ENCODE measurements around the gene MME.
"Not testable (repeated sequence)": the region's sequence is repeated elsewhere in the genome, so short reads cannot be mapped to it uniquely, and the experiment has no call there.

DNA sequence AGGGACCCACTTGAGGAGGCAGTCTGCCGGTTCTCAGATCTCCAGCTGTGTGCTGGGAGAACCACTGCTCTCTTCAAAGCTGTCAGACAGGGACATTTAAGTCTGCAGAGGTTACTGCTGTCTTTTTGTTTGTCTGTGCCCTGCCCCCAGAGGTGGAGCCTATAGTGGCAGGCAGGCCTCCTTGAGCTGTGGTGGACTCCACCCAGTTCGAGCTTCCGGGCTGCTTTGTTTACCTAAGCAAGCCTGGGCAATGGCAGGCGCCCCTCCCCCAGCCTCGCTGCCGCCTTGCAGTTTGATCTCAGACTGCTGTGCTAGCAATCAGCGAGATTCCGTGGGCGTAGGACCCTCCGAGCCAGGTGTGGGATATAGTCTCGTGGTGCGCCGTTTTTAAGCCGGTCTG is 44.6 kb downstream of the MME start:
- TF ChIP-seq, protein P1, sequence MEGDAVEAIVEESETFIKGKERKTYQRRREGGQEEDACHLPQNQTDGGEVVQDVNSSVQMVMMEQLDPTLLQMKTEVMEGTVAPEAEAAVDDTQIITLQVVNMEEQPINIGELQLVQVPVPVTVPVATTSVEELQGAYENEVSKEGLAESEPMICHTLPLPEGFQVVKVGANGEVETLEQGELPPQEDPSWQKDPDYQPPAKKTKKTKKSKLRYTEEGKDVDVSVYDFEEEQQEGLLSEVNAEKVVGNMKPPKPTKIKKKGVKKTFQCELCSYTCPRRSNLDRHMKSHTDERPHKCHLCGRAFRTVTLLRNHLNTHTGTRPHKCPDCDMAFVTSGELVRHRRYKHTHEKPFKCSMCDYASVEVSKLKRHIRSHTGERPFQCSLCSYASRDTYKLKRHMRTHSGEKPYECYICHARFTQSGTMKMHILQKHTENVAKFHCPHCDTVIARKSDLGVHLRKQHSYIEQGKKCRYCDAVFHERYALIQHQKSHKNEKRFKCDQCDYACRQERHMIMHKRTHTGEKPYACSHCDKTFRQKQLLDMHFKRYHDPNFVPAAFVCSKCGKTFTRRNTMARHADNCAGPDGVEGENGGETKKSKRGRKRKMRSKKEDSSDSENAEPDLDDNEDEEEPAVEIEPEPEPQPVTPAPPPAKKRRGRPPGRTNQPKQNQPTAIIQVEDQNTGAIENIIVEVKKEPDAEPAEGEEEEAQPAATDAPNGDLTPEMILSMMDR (IDR thresholded peaks at IDR 0.05; ENCODE audit: low read depth, low read length, missing input control): not testable (repeated sequence)
- not testable (repeated sequence) for TF ChIP-seq JUND (IDR thresholded peaks at IDR 0.05); HNF4G (IDR thresholded peaks at IDR 0.05); SP1 (IDR thresholded peaks at IDR 0.05); RAD21 (IDR thresholded peaks at IDR 0.05); TAF1 (conservative IDR thresholded peaks at IDR 0.05); RXRA (IDR thresholded peaks at IDR 0.05); YY1 (IDR thresholded peaks at IDR 0.05)
- TF ChIP-seq, protein P2, sequence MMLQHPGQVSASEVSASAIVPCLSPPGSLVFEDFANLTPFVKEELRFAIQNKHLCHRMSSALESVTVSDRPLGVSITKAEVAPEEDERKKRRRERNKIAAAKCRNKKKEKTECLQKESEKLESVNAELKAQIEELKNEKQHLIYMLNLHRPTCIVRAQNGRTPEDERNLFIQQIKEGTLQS (IDR thresholded peaks at IDR 0.05): not testable (repeated sequence)
- TF ChIP-seq, protein P3, sequence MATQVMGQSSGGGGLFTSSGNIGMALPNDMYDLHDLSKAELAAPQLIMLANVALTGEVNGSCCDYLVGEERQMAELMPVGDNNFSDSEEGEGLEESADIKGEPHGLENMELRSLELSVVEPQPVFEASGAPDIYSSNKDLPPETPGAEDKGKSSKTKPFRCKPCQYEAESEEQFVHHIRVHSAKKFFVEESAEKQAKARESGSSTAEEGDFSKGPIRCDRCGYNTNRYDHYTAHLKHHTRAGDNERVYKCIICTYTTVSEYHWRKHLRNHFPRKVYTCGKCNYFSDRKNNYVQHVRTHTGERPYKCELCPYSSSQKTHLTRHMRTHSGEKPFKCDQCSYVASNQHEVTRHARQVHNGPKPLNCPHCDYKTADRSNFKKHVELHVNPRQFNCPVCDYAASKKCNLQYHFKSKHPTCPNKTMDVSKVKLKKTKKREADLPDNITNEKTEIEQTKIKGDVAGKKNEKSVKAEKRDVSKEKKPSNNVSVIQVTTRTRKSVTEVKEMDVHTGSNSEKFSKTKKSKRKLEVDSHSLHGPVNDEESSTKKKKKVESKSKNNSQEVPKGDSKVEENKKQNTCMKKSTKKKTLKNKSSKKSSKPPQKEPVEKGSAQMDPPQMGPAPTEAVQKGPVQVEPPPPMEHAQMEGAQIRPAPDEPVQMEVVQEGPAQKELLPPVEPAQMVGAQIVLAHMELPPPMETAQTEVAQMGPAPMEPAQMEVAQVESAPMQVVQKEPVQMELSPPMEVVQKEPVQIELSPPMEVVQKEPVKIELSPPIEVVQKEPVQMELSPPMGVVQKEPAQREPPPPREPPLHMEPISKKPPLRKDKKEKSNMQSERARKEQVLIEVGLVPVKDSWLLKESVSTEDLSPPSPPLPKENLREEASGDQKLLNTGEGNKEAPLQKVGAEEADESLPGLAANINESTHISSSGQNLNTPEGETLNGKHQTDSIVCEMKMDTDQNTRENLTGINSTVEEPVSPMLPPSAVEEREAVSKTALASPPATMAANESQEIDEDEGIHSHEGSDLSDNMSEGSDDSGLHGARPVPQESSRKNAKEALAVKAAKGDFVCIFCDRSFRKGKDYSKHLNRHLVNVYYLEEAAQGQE (IDR thresholded peaks at IDR 0.05): not testable (repeated sequence)
- TF ChIP-seq, protein P4, sequence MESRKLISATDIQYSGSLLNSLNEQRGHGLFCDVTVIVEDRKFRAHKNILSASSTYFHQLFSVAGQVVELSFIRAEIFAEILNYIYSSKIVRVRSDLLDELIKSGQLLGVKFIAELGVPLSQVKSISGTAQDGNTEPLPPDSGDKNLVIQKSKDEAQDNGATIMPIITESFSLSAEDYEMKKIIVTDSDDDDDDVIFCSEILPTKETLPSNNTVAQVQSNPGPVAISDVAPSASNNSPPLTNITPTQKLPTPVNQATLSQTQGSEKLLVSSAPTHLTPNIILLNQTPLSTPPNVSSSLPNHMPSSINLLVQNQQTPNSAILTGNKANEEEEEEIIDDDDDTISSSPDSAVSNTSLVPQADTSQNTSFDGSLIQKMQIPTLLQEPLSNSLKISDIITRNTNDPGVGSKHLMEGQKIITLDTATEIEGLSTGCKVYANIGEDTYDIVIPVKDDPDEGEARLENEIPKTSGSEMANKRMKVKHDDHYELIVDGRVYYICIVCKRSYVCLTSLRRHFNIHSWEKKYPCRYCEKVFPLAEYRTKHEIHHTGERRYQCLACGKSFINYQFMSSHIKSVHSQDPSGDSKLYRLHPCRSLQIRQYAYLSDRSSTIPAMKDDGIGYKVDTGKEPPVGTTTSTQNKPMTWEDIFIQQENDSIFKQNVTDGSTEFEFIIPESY (IDR thresholded peaks at IDR 0.05): not testable (repeated sequence)

Data from liver (tissue), 3 donors.